Ectodermal cell (in vitro differentiated cells): ENCODE results near the gene CAMK2A.
"Not testable (repeated sequence)": the region's sequence is repeated elsewhere in the genome, so short reads cannot be mapped to it uniquely, and the experiment has no call there.

Source experiments
- H3K27ac ChIP-seq: 2 replicates; pipeline ENCODE4 v1.7.0; 2013; ENCODE audit warnings: mild to moderate bottlenecking, low read depth, low read length; ENCODE audit not compliant: insufficient read depth, poor library complexity, severe bottlenecking
- H3K27me3 ChIP-seq: 2 replicates; pipeline ENCODE4 v1.7.0; 2013; ENCODE audit warnings: mild to moderate bottlenecking, low read length; ENCODE audit not compliant: insufficient read depth, control insufficient read depth, poor library complexity, severe bottlenecking
- H3K36me3 ChIP-seq: one replicate; pipeline ENCODE4 v1.7.0; 2013; ENCODE audit warnings: low read length; ENCODE audit not compliant: control insufficient read depth, insufficient read depth
- H3K4me1 ChIP-seq: one replicate; pipeline ENCODE4 v1.7.0; 2013; ENCODE audit warnings: low read length; ENCODE audit not compliant: control insufficient read depth, insufficient read depth
- H3K4me3 ChIP-seq: 2 replicates; pipeline ENCODE4 v1.7.0; 2013; ENCODE audit warnings: low read depth, low read length, control low read depth; ENCODE audit not compliant: insufficient read depth
- H3K9me3 ChIP-seq: 2 replicates; pipeline ENCODE4 v1.7.0; 2013; ENCODE audit warnings: mild to moderate bottlenecking, low read length, moderate library complexity; ENCODE audit not compliant: control insufficient read depth
- WGBS, 2 experiments: methylation state at CpG; one replicate each; pipeline ENCODE4 v1.1.7; 2013; ENCODE audit warnings: missing lambda C conversion rate in 2 of 2; 5-methylcytosine and 5-hydroxymethylcytosine counted together

The CAMK2A gene

GRCh38 chr5:150255659-150256409 is 33.7 kb downstream of the CAMK2A start:
- Histone ChIP-seq H3K36me3 (no peaks in the 10 kb centered on the region), H3K4me1 (peaks cover 50% of the 10 kb centered on the region), H3K27me3 (no peaks in the 10 kb centered on the region), H3K9me3 (no peaks in the 10 kb centered on the region), H3K27ac (no peak overlapping the region), H3K4me3 (no peak overlapping the region)
- WGBS, 2 experiments: 75 to 76% methylated on average over 6 of the region's 6 CpGs

- peaks cover 50% of the 10 kb centered on the region for H3K4me1 ChIP-seq
- peak overlapping the region; percentile 52 for H3K27ac ChIP-seq
- H3K27me3 ChIP-seq: no peaks in the 10 kb centered on the region
- H3K9me3 ChIP-seq: no peaks in the 10 kb centered on the region
- no peaks in the 10 kb centered on the region for H3K36me3 ChIP-seq
- 64 to 70% methylated on average over 4 of the region's 4 CpGs for WGBS, 2 experiments
- no peak overlapping the region for H3K4me3 ChIP-seq
Observed at GRCh38 chr5:150254774-150255173, 34.8 kb downstream of the CAMK2A start.

DNA sequence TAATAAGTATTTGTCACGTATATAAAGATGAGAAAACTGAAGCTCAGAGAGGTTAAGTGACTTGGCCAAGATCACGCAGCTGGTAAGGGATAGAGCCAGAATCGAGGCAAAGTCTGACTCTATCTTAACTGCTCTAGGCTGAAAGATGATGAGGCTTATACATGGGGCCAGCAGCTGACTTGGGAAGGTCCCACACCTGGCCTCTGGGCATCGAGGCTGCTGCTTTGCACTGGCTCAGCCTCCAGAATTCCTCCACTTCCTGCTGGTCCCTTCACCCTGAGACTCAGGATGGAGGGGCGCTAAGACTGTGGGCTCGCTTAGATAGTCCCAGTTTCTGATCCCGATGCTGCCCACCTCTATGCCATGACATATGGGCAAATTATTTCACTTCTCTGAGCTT is 35.2 kb downstream of the CAMK2A start:
- peaks cover 50% of the 10 kb centered on the region for H3K4me1 ChIP-seq
- no peak overlapping the region for H3K27ac ChIP-seq
- H3K4me3 ChIP-seq: no peak overlapping the region
- no peaks in the 10 kb centered on the region for H3K36me3 ChIP-seq
- H3K27me3 ChIP-seq: no peaks in the 10 kb centered on the region
- H3K9me3 ChIP-seq: no peaks in the 10 kb centered on the region
- WGBS, 2 experiments: 96% methylated on average over 7 of the region's 7 CpGs

GRCh38 chr5:150253416-150254208 is 36.0 kb downstream of the CAMK2A start:
- Histone ChIP-seq H3K27ac (no peak overlapping the region), H3K4me3 (no peak overlapping the region), H3K36me3 (no peaks in the 10 kb centered on the region), H3K27me3 (no peaks in the 10 kb centered on the region), H3K4me1 (peaks cover 49% of the 10 kb centered on the region), H3K9me3 (no peaks in the 10 kb centered on the region)
- 69 to 76% methylated on average over 10 of the region's 10 CpGs for WGBS, 2 experiments

DNA sequence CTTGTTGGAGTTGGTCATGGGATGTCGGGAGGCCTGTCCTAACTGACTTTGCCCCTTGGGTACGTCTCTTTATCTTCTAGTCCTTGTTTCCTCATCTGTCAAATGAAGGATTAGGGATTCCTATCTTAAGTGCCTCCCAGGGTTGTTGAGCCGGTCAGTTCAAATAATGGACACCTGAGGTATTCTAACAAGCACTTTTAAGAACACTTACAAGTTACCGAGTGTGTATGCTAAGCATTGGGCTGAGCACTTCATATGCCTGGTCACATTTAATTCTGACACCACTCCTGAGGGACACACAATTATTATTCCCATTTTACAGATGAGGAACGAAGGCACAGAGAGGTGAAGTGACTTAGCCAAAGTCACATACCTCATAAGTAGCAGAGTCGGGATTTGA is 37.1 kb downstream of the CAMK2A start:
- Histone ChIP-seq H3K4me1 (peaks cover 38% of the 10 kb centered on the region), H3K4me3 (no peak overlapping the region), H3K9me3 (no peaks in the 10 kb centered on the region), H3K27ac (no peak overlapping the region), H3K27me3 (no peaks in the 10 kb centered on the region), H3K36me3 (no peaks in the 10 kb centered on the region)
- WGBS, 2 experiments: 94% methylated on average over 6 of the region's 6 CpGs

GRCh38 chr5:150251504-150251903 is 38.1 kb downstream of the CAMK2A start:
- Histone ChIP-seq H3K4me1 (peaks cover 33% of the 10 kb centered on the region), H3K36me3 (no peaks in the 10 kb centered on the region), H3K9me3 (no peaks in the 10 kb centered on the region), H3K27ac (no peak overlapping the region), H3K27me3 (no peaks in the 10 kb centered on the region), H3K4me3 (no peak overlapping the region)
- 91 to 93% methylated on average over 7 of the region's 7 CpGs for WGBS, 2 experiments

GRCh38 chr5:150249744-150250143 is 39.8 kb downstream of the CAMK2A start:
- no peak overlapping the region for H3K27ac ChIP-seq
- 89 to 92% methylated on average over 5 of the region's 5 CpGs for WGBS, 2 experiments
- H3K9me3 ChIP-seq: no peaks in the 10 kb centered on the region

DNA sequence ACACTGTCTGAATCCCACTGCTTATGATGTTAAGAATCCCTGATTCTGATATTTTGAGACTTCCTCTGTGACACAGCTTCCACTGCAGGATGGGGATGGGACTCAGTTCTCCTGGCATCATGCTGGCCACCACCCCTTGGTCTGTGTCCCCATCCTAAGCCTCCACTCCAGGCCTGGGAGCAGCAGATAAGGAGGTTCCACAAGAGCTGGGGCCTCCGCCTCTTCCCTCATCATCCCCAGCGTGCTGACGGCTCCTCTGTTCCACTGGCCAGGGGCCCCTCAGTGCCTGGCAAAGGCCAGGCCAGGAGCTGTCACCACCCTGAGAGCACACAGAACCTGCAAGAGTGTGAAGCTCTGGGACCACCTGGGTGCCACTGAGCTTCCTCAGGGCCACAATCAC is 40.6 kb downstream of the CAMK2A start:
- WGBS, 2 experiments: 89 to 95% methylated on average over 3 of the region's 3 CpGs
- H3K27ac ChIP-seq: no peak overlapping the region
- no peaks in the 10 kb centered on the region for H3K36me3 ChIP-seq

More at GRCh38 chr5:150249744-150250143, 39.8 kb downstream of the CAMK2A start:
- Histone ChIP-seq H3K4me3 (no peak overlapping the region), H3K4me1 (peaks cover 25% of the 10 kb centered on the region), H3K36me3 (no peaks in the 10 kb centered on the region), H3K27me3 (no peaks in the 10 kb centered on the region)

DNA sequence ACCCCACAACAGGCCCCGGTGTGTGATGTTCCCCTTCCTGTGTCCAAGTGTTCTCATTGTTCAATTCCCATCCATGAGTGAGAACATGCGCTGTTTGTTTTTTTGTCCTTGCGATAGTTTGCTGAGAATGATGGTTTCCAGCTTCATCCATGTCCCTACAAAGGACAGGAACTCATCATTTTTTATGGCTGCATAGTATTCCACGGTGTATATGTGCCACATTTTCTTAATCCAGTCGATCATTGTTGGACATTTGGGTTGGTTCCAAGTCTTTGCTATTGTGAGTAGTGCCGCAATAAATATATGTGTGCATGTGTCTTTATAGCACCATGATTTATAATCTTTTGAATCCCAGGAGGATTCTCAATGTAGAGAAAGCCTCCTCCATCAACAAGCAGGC is 41.1 kb downstream of the CAMK2A start:
- H3K4me1 ChIP-seq: peaks cover 24% of the 10 kb centered on the region
- H3K27me3 ChIP-seq, H3K4me3 ChIP-seq, H3K9me3 ChIP-seq, H3K36me3 ChIP-seq, H3K27ac ChIP-seq: not testable (repeated sequence)
- WGBS, 2 experiments: 88 to 98% methylated on average over 4 to 6 of the region's 6 CpGs

More for the DNA sequence above, 40.6 kb downstream of the CAMK2A start:
- Histone ChIP-seq H3K27me3 (no peaks in the 10 kb centered on the region), H3K9me3 (no peaks in the 10 kb centered on the region), H3K4me3 (no peak overlapping the region), H3K4me1 (peaks cover 24% of the 10 kb centered on the region)

GRCh38 chr5:150247726-150248125 is 41.8 kb downstream of the CAMK2A start:
- H3K27me3 ChIP-seq: no peaks in the 10 kb centered on the region
- H3K4me1 ChIP-seq: peaks cover 20% of the 10 kb centered on the region
- no peaks in the 10 kb centered on the region for H3K36me3 ChIP-seq
- no peak overlapping the region for H3K27ac ChIP-seq
- H3K9me3 ChIP-seq: no peaks in the 10 kb centered on the region
- H3K4me3 ChIP-seq: no peak overlapping the region
- 93% methylated on average over 9 of the region's 9 CpGs for WGBS, 2 experiments
